OCI-LY7 (cell line): ENCODE measurements around the gene CRIM1. TPM values are rescaled to one million over a fixed set of nuclear protein-coding genes. Genes with fewer than 3 reads are reported as not detected.

Source experiments
- BruUV-seq: library from RNA; stranded (reverse); fragments of 400-500 nt; replicated peaks from 2 replicates; lab custom pipeline; 2021; lab: Mats Ljungman, UMichigan
- CTCF ChIA-PET: fragments of 300-600 bp; sonication (Branson Sonifier 250); formaldehyde crosslinking; loops from one replicate; lab custom pipeline; 2022; ENCODE audit warnings: antibody characterized with exemption; ENCODE audit not compliant: unreplicated experiment; lab: Charles Lee
- POLR2A ChIA-PET: fragments of 300-600 bp; sonication (Branson Sonifier 250); formaldehyde crosslinking; loops from one replicate; lab custom pipeline; 2022; ENCODE audit warnings: antibody characterized with exemption; lab: Charles Lee
- DNase-seq: peaks from one replicate; pipeline ENCODE4 v3.0.0-alpha.2; 2015; ENCODE audit warnings: low spot score
- H2AFZ ChIP-seq: fragments of 200-600 bp; sonication (generic), shearing (Covaris generic); 2 replicates; pipeline ENCODE4 v1.6.1; 2014; ENCODE audit warnings: mild to moderate bottlenecking, antibody characterized with exemption, low read length, moderate library complexity
- H3K27ac ChIP-seq: fragments of 200-600 bp; sonication (generic); 2 replicates; pipeline ENCODE4 v1.5.1; 2014; ENCODE audit warnings: mixed run types, low read depth, mild to moderate bottlenecking, moderate library complexity, low read length, inconsistent platforms; ENCODE audit not compliant: poor library complexity, severe bottlenecking
- H3K36me3 ChIP-seq: fragments of 200-600 bp; sonication (generic); 2 replicates; pipeline ENCODE4 v1.6.1; 2014; ENCODE audit warnings: mild to moderate bottlenecking, antibody characterized with exemption, low read length, moderate library complexity, mixed read lengths; ENCODE audit not compliant: insufficient read depth
- H3K4me1 ChIP-seq: fragments of 200-600 bp; sonication (generic); 2 replicates; pipeline ENCODE4 v1.5.1; 2014; ENCODE audit warnings: mild to moderate bottlenecking, low read length; ENCODE audit not compliant: insufficient read depth, poor library complexity, severe bottlenecking
- H3K4me2 ChIP-seq: fragments of 200-600 bp; sonication (generic); 2 replicates; pipeline ENCODE4 v1.6.1; 2014; ENCODE audit warnings: mild to moderate bottlenecking, low read length
- H3K4me3 ChIP-seq: fragments of 200-600 bp; sonication (generic); 2 replicates; pipeline ENCODE4 v1.5.1; 2014; ENCODE audit warnings: mild to moderate bottlenecking, low read depth, low read length; ENCODE audit not compliant: poor library complexity, severe bottlenecking
- H3K79me2 ChIP-seq: fragments of 200-600 bp; sonication (generic); 2 replicates; pipeline ENCODE4 v1.6.1; 2016; ENCODE audit warnings: low read depth, mild to moderate bottlenecking, low read length, moderate library complexity, mixed read lengths; ENCODE audit not compliant: insufficient read depth
- H3K9me2 ChIP-seq: fragments of 200-600 bp; sonication (generic); 2 replicates; pipeline ENCODE4 v1.6.1; 2016; ENCODE audit warnings: mild to moderate bottlenecking, low read length, mixed read lengths; ENCODE audit not compliant: insufficient read depth
- H3K9me3 ChIP-seq: fragments of 200-600 bp; sonication (generic); 2 replicates; pipeline ENCODE4 v1.6.1; 2014; ENCODE audit warnings: mild to moderate bottlenecking, mixed run types, low read length, mixed read lengths
- H4K20me1 ChIP-seq: fragments of 200-600 bp; sonication (generic); 2 replicates; pipeline ENCODE4 v1.6.1; 2014; ENCODE audit warnings: mild to moderate bottlenecking, antibody characterized with exemption, low read length, moderate library complexity, mixed read lengths; ENCODE audit not compliant: insufficient read depth
- EZH2phosphoT487 ChIP-seq: fragments of 200-600 bp; sonication (generic); IDR thresholded peaks from 2 replicates; pipeline ENCODE4 v1.6.1; 2018; ENCODE audit warnings: low read depth, borderline replicate concordance, mild to moderate bottlenecking, mixed run types, antibody characterized with exemption, low read length, moderate library complexity, mixed read lengths
- intact Hi-C: fragments of 100-400 bp; cut with micrococcal nuclease; formaldehyde crosslinking; loops from one replicate; pipeline ENCODE4 v1.10.0; 2022; ENCODE audit not compliant: unreplicated experiment
- total RNA-seq, 2 experiments: library from RNA; depleted of rRNA in 1 of 2; stranded (reverse); fragments of >200 nt in 1 of 2; shearing (Covaris generic) in 1 of 2; gene quantifications; 2 replicates each; pipeline ENCODE4 v1.2.3, GENCODE V29; 2014 to 2022
- TF ChIP-seq, protein P1 (sequence below): fragments of 200-600 bp; sonication (generic); conservative IDR thresholded peaks from 2 replicates; pipeline ENCODE4 v1.5.1; 2014; ENCODE audit warnings: mild to moderate bottlenecking, antibody characterized with exemption, low read length, moderate library complexity, mixed read lengths

The CRIM1 gene
- total RNA-seq, 2 experiments from 2014 or later = 37.0 to 47.4 TPM

DNA sequence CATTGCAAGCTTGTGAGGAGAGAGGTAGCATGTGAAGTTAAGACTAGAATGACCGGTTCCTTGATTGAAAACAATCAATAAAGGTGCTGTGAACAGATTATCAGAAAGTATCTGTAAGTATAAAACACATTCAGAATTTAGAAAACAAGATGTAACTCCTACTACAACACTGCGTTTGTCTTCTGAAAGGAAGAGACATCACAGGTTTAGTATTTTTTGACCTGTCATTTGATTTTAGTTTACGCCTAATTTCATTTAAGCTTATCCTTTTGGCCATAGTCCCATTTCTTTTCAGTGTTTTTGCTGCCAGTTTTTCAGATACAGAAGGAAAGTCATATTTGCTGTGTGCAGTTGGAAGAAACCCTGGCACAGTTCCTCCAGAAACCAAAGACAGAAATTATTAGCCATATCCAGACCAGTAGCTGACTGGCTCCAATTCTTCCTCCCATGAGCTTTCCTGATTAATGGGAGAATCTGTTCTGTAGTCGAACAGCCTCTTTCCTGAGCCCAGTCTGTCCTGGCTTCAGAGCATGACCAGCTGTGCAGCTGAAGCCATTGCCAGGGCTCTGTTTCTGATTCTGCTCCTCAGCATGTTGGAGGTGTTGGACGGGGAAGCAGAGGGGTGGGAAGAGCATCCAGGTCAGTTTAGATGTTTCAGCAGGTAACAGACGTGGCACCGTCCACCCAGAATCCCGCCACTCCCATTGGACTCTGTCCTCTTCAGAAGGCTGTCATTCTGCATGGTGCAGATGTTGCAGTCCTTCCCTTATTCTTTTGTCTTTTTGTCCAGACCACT is 61.0 kb downstream of the CRIM1 start:
- POLR2A ChIA-PET = interaction anchor here (0.6 kb wide), 1 partner anchor 38 kb away, joined by 3 read pairs; no protein-coding TSS in a partner anchor
- no peak for DNase-seq
- Histone ChIP-seq H3K9me3 (no peaks in the 10 kb centered on the region), H3K4me1 (no peaks in the 10 kb centered on the region), H3K9me2 (no peaks in the 10 kb centered on the region), H2AFZ (no peak overlapping the region), H3K4me2 (no peak overlapping the region), H3K27ac (no peak overlapping the region), H3K36me3 (no peaks in the 10 kb centered on the region), H3K79me2 (no peaks in the 10 kb centered on the region), H3K4me3 (no peak overlapping the region), H4K20me1 (0 out of 2 replicates have a peak, but pooled peaks cover 7% of the 10 kb centered on the region)
- CTCF ChIA-PET = interaction anchor here (0.8 kb wide), 1 partner anchor 102 kb away, joined by 3 read pairs; no protein-coding TSS in a partner anchor
- intact Hi-C loops = no loop called here
- TF ChIP-seq, protein P1, sequence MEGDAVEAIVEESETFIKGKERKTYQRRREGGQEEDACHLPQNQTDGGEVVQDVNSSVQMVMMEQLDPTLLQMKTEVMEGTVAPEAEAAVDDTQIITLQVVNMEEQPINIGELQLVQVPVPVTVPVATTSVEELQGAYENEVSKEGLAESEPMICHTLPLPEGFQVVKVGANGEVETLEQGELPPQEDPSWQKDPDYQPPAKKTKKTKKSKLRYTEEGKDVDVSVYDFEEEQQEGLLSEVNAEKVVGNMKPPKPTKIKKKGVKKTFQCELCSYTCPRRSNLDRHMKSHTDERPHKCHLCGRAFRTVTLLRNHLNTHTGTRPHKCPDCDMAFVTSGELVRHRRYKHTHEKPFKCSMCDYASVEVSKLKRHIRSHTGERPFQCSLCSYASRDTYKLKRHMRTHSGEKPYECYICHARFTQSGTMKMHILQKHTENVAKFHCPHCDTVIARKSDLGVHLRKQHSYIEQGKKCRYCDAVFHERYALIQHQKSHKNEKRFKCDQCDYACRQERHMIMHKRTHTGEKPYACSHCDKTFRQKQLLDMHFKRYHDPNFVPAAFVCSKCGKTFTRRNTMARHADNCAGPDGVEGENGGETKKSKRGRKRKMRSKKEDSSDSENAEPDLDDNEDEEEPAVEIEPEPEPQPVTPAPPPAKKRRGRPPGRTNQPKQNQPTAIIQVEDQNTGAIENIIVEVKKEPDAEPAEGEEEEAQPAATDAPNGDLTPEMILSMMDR = no peak
- TF ChIP-seq EZH2phosphoT487 = no peak
- BruUV-seq = no TSS peak

- H3K79me2 ChIP-seq = no peaks in the 10 kb centered on the region
- 0 out of 2 replicates have a peak, but pooled peaks cover 7% of the 10 kb centered on the region for H4K20me1 ChIP-seq
- no peaks in the 10 kb centered on the region for H3K36me3 ChIP-seq
- no peaks in the 10 kb centered on the region for H3K9me2 ChIP-seq
- CTCF ChIA-PET = no interaction called here
- H3K4me1 ChIP-seq = no peaks in the 10 kb centered on the region
- H3K4me3 ChIP-seq = no peak overlapping the region
- H3K9me3 ChIP-seq = no peaks in the 10 kb centered on the region
- intact Hi-C loops = no loop called here
- POLR2A ChIA-PET = interaction anchor here (0.7 kb wide), 1 partner anchor 27 kb away, joined by 3 read pairs; no protein-coding TSS in a partner anchor
- no TSS peak for BruUV-seq
- DNase-seq = no peak
- H2AFZ ChIP-seq = no peak overlapping the region
- H3K27ac ChIP-seq = no peak overlapping the region
- TF ChIP-seq, protein P1 = no peak
- no peak for TF ChIP-seq EZH2phosphoT487
- H3K4me2 ChIP-seq = no peak overlapping the region
Observed at GRCh38 chr2:36420569-36421181, 65.1 kb downstream of the CRIM1 start.
